ENCODE results near the gene TACSTD2. TPM values are rescaled to one million over a fixed set of nuclear protein-coding genes. Genes with fewer than 3 reads are reported as not detected.
"Not testable (repeated sequence)": the region's sequence is repeated elsewhere in the genome, so short reads cannot be mapped to it uniquely, and the experiment has no call there.

Gene TACSTD2
- not detected for total RNA-seq
- polyA plus RNA-seq, result not detected

- Histone ChIP-seq H3K27me3 (ENCODE audit: insufficient read depth, low read length) (peaks cover 7% of the 10 kb centered on the region), H3K4me3 (ENCODE audit: low read length in 2 of 2) (peak within 1 kb of the TSS in 1 of 2 donors; percentile 38), H3K27ac (ENCODE audit: low read depth, low read length) (no peak within 1 kb of the TSS), H3K9me3 (ENCODE audit: control insufficient read depth in 1 of 2, low read length in 2 of 2) (no peaks in the 10 kb centered on the region), H3K36me3 (ENCODE audit: insufficient read depth, low read length) (no peaks in the 10 kb centered on the region), H3K4me1 (ENCODE audit: insufficient read depth, low read length) (peaks cover 26% of the 10 kb centered on the region)
- CTCF ChIA-PET (ENCODE audit: partially characterized antibody), result no interaction called here
- Mint-ChIP-seq H3K9me3 (peaks cover 0 to 3% (median 0%) of the 10 kb centered on the region in 8 donors), H3K27ac (peak within 1 kb of the TSS in 1 of 7 donors; percentile 69), H3K4me1 (peaks cover 14 to 41% (median 29%) of the 10 kb centered on the region in 4 donors), H3K27me3 (peaks cover 43 to 50% of the 10 kb centered on the region in 2 donors), H3K4me3 (peak within 1 kb of the TSS; percentile 62 to 85 (median 74)), H3K36me3 (no peaks in the 10 kb centered on the region)
- POLR2A ChIA-PET (ENCODE audit: partially characterized antibody), result no interaction called here
- no peak for DNase-seq
- intact Hi-C loops (cut with micrococcal nuclease), result no loop called here
These were observed at the start of gene TACSTD2 for GRCh38 chr1:58576727-58577653. TSS of gene TACSTD2 (minus strand) at chr1:58577252. CDS start at chr1:58577156, 96 bp downstream.

- DNase-seq, result no peak
- Mint-ChIP-seq H3K27me3 (peaks cover 4% of the 10 kb centered on the region in 2 donors), H3K9me3 (peaks cover 0 to 6% (median under 1%) of the 10 kb centered on the region in 8 donors), H3K4me1 (peaks cover 0 to 4% (median 0%) of the 10 kb centered on the region in 4 donors), H3K36me3 (peaks cover 0 to 1% of the 10 kb centered on the region in 2 donors), H3K27ac (no peak overlapping the region), H3K4me3 (no peak overlapping the region)
- intact Hi-C loops (cut with micrococcal nuclease), result no loop called here
- CTCF ChIA-PET (ENCODE audit: partially characterized antibody), result no interaction called here
- no peaks in the 10 kb centered on the region for H3K27me3 ChIP-seq (ENCODE audit: insufficient read depth, low read length)
- no peaks in the 10 kb centered on the region for H3K9me3 ChIP-seq (ENCODE audit: control insufficient read depth in 1 of 2, low read length in 2 of 2)
- H3K4me3 ChIP-seq (ENCODE audit: low read length in 2 of 2), result no peak overlapping the region
- POLR2A ChIA-PET (ENCODE audit: partially characterized antibody), result no interaction called here
- H3K36me3 ChIP-seq (ENCODE audit: insufficient read depth, low read length), result no peaks in the 10 kb centered on the region
- no peaks in the 10 kb centered on the region for H3K4me1 ChIP-seq (ENCODE audit: insufficient read depth, low read length)
- no peak overlapping the region for H3K27ac ChIP-seq (ENCODE audit: low read depth, low read length)
These were observed 49.2 kb upstream of the TACSTD2 start for GRCh38 chr1:58626293-58626692.

- H3K27me3 Mint-ChIP-seq; H3K4me3 Mint-ChIP-seq; H3K4me1 ChIP-seq (ENCODE audit: insufficient read depth, low read length); H3K9me3 Mint-ChIP-seq; POLR2A ChIA-PET (ENCODE audit: partially characterized antibody); H3K4me1 Mint-ChIP-seq; H3K9me3 ChIP-seq (ENCODE audit: control insufficient read depth in 1 of 2, low read length in 2 of 2); H3K4me3 ChIP-seq (ENCODE audit: low read length in 2 of 2); intact Hi-C loops (cut with micrococcal nuclease); DNase-seq; H3K27me3 ChIP-seq (ENCODE audit: insufficient read depth, low read length); H3K36me3 Mint-ChIP-seq; H3K36me3 ChIP-seq (ENCODE audit: insufficient read depth, low read length); H3K27ac ChIP-seq (ENCODE audit: low read depth, low read length); H3K27ac Mint-ChIP-seq: not testable (repeated sequence)
- CTCF ChIA-PET (ENCODE audit: partially characterized antibody), result interaction anchor here (1.2 kb wide), 1 partner anchor 29 kb away, joined by 3 read pairs; no protein-coding TSS in a partner anchor
These were observed 46.2 kb upstream of the TACSTD2 start for GRCh38 chr1:58623259-58623658.

GRCh38 chr1:58622571-58622970 is 45.5 kb upstream of the TACSTD2 start:
- Mint-ChIP-seq H3K4me1 (peaks cover 0 to 4% (median under 1%) of the 10 kb centered on the region in 4 donors), H3K9me3 (peaks cover 0 to 3% (median 0%) of the 10 kb centered on the region in 8 donors), H3K36me3 (no peaks in the 10 kb centered on the region), H3K27ac (no peak overlapping the region), H3K4me3 (no peak overlapping the region), H3K27me3 (peaks cover 1 to 10% of the 10 kb centered on the region in 2 donors)
- Histone ChIP-seq H3K27me3 (ENCODE audit: insufficient read depth, low read length) (no peaks in the 10 kb centered on the region), H3K27ac (ENCODE audit: low read depth, low read length) (no peak overlapping the region), H3K4me1 (ENCODE audit: insufficient read depth, low read length) (peaks cover 5% of the 10 kb centered on the region), H3K36me3 (ENCODE audit: insufficient read depth, low read length) (no peaks in the 10 kb centered on the region), H3K9me3 (ENCODE audit: control insufficient read depth in 1 of 2, low read length in 2 of 2) (no peaks in the 10 kb centered on the region), H3K4me3 (ENCODE audit: low read length in 2 of 2) (no peak overlapping the region)
- ChIA-PET POLR2A (ENCODE audit: partially characterized antibody) (no interaction called here), CTCF (ENCODE audit: partially characterized antibody) (no interaction called here)
- no peak for DNase-seq
- intact Hi-C loops (cut with micrococcal nuclease), result no loop called here

GRCh38 chr1:58621391-58621790 is 44.3 kb upstream of the TACSTD2 start:
- CTCF ChIA-PET (ENCODE audit: partially characterized antibody), result interaction anchor here (0.6 kb wide), 1 partner anchor 170 kb away, joined by 3 read pairs; no protein-coding TSS in a partner anchor
- intact Hi-C loops (cut with micrococcal nuclease), result no loop called here
- Histone ChIP-seq H3K9me3 (ENCODE audit: control insufficient read depth in 1 of 2, low read length in 2 of 2) (no peaks in the 10 kb centered on the region), H3K27me3 (ENCODE audit: insufficient read depth, low read length) (no peaks in the 10 kb centered on the region), H3K27ac (ENCODE audit: low read depth, low read length) (no peak overlapping the region), H3K4me3 (ENCODE audit: low read length in 2 of 2) (no peak overlapping the region), H3K4me1 (ENCODE audit: insufficient read depth, low read length) (peaks cover 5% of the 10 kb centered on the region), H3K36me3 (ENCODE audit: insufficient read depth, low read length) (no peaks in the 10 kb centered on the region)
- Mint-ChIP-seq H3K27ac (no peak overlapping the region), H3K36me3 (no peaks in the 10 kb centered on the region), H3K9me3 (peaks cover 0 to 3% (median 0%) of the 10 kb centered on the region in 8 donors), H3K27me3 (peaks cover 4 to 10% of the 10 kb centered on the region in 2 donors), H3K4me3 (no peak overlapping the region), H3K4me1 (peaks cover 0 to 4% (median under 1%) of the 10 kb centered on the region in 4 donors)
- POLR2A ChIA-PET (ENCODE audit: partially characterized antibody), result no interaction called here
- DNase-seq, result no peak

GRCh38 chr1:58620926-58621325 is 43.9 kb upstream of the TACSTD2 start:
- Mint-ChIP-seq H3K36me3 (no peaks in the 10 kb centered on the region), H3K4me3 (no peak overlapping the region), H3K9me3 (peaks cover 0 to 3% (median 0%) of the 10 kb centered on the region in 8 donors), H3K27me3 (peaks cover 6 to 13% of the 10 kb centered on the region in 2 donors), H3K4me1 (peaks cover 0 to 4% (median under 1%) of the 10 kb centered on the region in 4 donors), H3K27ac (no peak overlapping the region)
- no peaks in the 10 kb centered on the region for H3K27me3 ChIP-seq (ENCODE audit: insufficient read depth, low read length)
- no peak overlapping the region for H3K27ac ChIP-seq (ENCODE audit: low read depth, low read length)
- peaks cover 5% of the 10 kb centered on the region for H3K4me1 ChIP-seq (ENCODE audit: insufficient read depth, low read length)
- no peaks in the 10 kb centered on the region for H3K36me3 ChIP-seq (ENCODE audit: insufficient read depth, low read length)
- CTCF ChIA-PET (ENCODE audit: partially characterized antibody), result interaction anchor here (0.6 kb wide), 1 partner anchor 169 kb away, joined by 3 read pairs; no protein-coding TSS in a partner anchor
- DNase-seq, result no peak
- H3K9me3 ChIP-seq (ENCODE audit: control insufficient read depth in 1 of 2, low read length in 2 of 2), result no peaks in the 10 kb centered on the region
- POLR2A ChIA-PET (ENCODE audit: partially characterized antibody), result no interaction called here
- intact Hi-C loops (cut with micrococcal nuclease), result no loop called here
- H3K4me3 ChIP-seq (ENCODE audit: low read length in 2 of 2), result no peak overlapping the region

GRCh38 chr1:58620259-58620658 is 43.2 kb upstream of the TACSTD2 start:
- Histone ChIP-seq H3K27me3 (ENCODE audit: insufficient read depth, low read length) (no peaks in the 10 kb centered on the region), H3K4me3 (ENCODE audit: low read length in 2 of 2) (no peak overlapping the region), H3K27ac (ENCODE audit: low read depth, low read length) (no peak overlapping the region), H3K4me1 (ENCODE audit: insufficient read depth, low read length) (peaks cover 5% of the 10 kb centered on the region), H3K36me3 (ENCODE audit: insufficient read depth, low read length) (no peaks in the 10 kb centered on the region), H3K9me3 (ENCODE audit: control insufficient read depth in 1 of 2, low read length in 2 of 2) (no peaks in the 10 kb centered on the region)
- Mint-ChIP-seq H3K27ac (no peak overlapping the region), H3K4me1 (peaks cover 0 to 4% (median under 1%) of the 10 kb centered on the region in 4 donors), H3K27me3 (peaks cover 7 to 16% of the 10 kb centered on the region in 2 donors), H3K4me3 (no peak overlapping the region), H3K9me3 (peaks cover 0 to 3% (median 0%) of the 10 kb centered on the region in 8 donors), H3K36me3 (no peaks in the 10 kb centered on the region)
- CTCF ChIA-PET (ENCODE audit: partially characterized antibody), result no interaction called here
- DNase-seq, result no peak
- intact Hi-C loops (cut with micrococcal nuclease), result no loop called here
- POLR2A ChIA-PET (ENCODE audit: partially characterized antibody), result no interaction called here

Data from CD4-positive, alpha-beta memory T cell (primary cell).